Upper lobe of left lung (tissue), 4 donors: Measurements from ENCODE around the gene DACH1.

Experiments
- POLR2A ChIP-seq, 4 donors: fragments of 450-650 bp; IDR thresholded peaks; one replicate each; pipeline ENCODE4 v1.5.1; 2016 to 2017; ENCODE audit warnings: antibody characterized with exemption in 4 of 4, mild to moderate bottlenecking in 2 of 4
- POLR2AphosphoS5 ChIP-seq, 2 donors: sonication (generic); formaldehyde crosslinking; IDR thresholded peaks; one replicate each; pipeline ENCODE4 v1.5.1; 2017; ENCODE audit warnings: antibody characterized with exemption in 2 of 2
- TF ChIP-seq, protein P1 (sequence below), 6 experiments: fragments of 450-650 bp in 4 of 6; fragments of 200-600 bp in 2 of 6; sonication (generic) in 2 of 6; IDR thresholded peaks; one replicate each; pipeline ENCODE4 v1.5.1; 2016 to 2019; ENCODE audit warnings: antibody characterized with exemption in 6 of 6

- no peak for TF ChIP-seq POLR2A (IDR thresholded peaks at IDR 0.05)
- TF ChIP-seq, protein P1, sequence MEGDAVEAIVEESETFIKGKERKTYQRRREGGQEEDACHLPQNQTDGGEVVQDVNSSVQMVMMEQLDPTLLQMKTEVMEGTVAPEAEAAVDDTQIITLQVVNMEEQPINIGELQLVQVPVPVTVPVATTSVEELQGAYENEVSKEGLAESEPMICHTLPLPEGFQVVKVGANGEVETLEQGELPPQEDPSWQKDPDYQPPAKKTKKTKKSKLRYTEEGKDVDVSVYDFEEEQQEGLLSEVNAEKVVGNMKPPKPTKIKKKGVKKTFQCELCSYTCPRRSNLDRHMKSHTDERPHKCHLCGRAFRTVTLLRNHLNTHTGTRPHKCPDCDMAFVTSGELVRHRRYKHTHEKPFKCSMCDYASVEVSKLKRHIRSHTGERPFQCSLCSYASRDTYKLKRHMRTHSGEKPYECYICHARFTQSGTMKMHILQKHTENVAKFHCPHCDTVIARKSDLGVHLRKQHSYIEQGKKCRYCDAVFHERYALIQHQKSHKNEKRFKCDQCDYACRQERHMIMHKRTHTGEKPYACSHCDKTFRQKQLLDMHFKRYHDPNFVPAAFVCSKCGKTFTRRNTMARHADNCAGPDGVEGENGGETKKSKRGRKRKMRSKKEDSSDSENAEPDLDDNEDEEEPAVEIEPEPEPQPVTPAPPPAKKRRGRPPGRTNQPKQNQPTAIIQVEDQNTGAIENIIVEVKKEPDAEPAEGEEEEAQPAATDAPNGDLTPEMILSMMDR (IDR thresholded peaks at IDR 0.05) = no peak
- no peak for TF ChIP-seq POLR2AphosphoS5 (IDR thresholded peaks at IDR 0.05)
These were observed 5.1 kb downstream of the DACH1 start for GRCh38 chr13:71861769-71862458.
